PFSK-1 (cell line): ENCODE data around the gene TSPYL6.

Experiments used
- POLR2AphosphoS5 ChIP-seq: IDR thresholded peaks from 2 replicates; pipeline ENCODE4 v1.6.1; 2012; ENCODE audit warnings: low read depth, mild to moderate bottlenecking, control low read depth, low read length, moderate library complexity
- REST ChIP-seq, 2 experiments: IDR thresholded peaks; 2 replicates each; pipeline versions ENCODE4 v1.6.1 to v1.8.0; 2011 to 2012; ENCODE audit warnings: low read depth in 2 of 2, low read length in 2 of 2, control low read depth in 1 of 2, inconsistent platforms in 1 of 2, mild to moderate bottlenecking in 1 of 2, moderate library complexity in 1 of 2; ENCODE audit not compliant: insufficient read depth in 1 of 2

- no peak for TF ChIP-seq POLR2AphosphoS5
- no peak for TF ChIP-seq REST (IDR thresholded peaks at IDR 0.05; ENCODE audit: insufficient read depth in 1 of 2, low read depth in 2 of 2, low read length in 2 of 2)
Observed at GRCh38 chr2:54247115-54247514, 8.9 kb downstream of the TSPYL6 start.
